ENCODE measurements around the gene KRTAP10-8. TPM values are rescaled to one million over a fixed set of nuclear protein-coding genes. Genes with fewer than 3 reads are reported as not detected.
"Not testable (repeated sequence)": the region's sequence is repeated elsewhere in the genome, so short reads cannot be mapped to it uniquely, and the experiment has no call there.

KRTAP10-8 gene
- total RNA-seq, 2 donors from 2014 or later: not detected

- Histone ChIP-seq H3K9ac (ENCODE audit: low read depth in 2 of 2, low read length in 2 of 2) (no peak overlapping the region), H3K4me1 (no peaks in the 10 kb centered on the region), H3K9me3 (no peaks in the 10 kb centered on the region), H3K27ac (no peak overlapping the region), H3K27me3 (no peaks in the 10 kb centered on the region), H3K4me3 (no peak overlapping the region), H3K36me3 (no peaks in the 10 kb centered on the region)
- DNase-seq: no peak
- intact Hi-C loops (cut with DNase I): no loop called here
- TF ChIP-seq CTCF (IDR thresholded peaks at IDR 0.05): no peak
Measured at GRCh38 chr21:44589586-44590305, 22.1 kb upstream of the KRTAP10-8 start.

- Histone ChIP-seq H3K9me3 (no peaks in the 10 kb centered on the region), H3K27me3 (no peaks in the 10 kb centered on the region), H3K4me1 (no peaks in the 10 kb centered on the region), H3K9ac (ENCODE audit: low read depth in 2 of 2, low read length in 2 of 2) (no peak overlapping the region), H3K27ac (no peak overlapping the region), H3K4me3 (no peak overlapping the region), H3K36me3 (no peaks in the 10 kb centered on the region)
- DNase-seq: no peak
- intact Hi-C loops (cut with DNase I): no loop called here
- TF ChIP-seq CTCF (IDR thresholded peaks at IDR 0.05): no peak
Measured at GRCh38 chr21:44590311-44590721, 21.6 kb upstream of the KRTAP10-8 start.

- H3K9ac ChIP-seq (ENCODE audit: low read depth in 2 of 2, low read length in 2 of 2); H3K9me3 ChIP-seq; H3K36me3 ChIP-seq; H3K27ac ChIP-seq; H3K27me3 ChIP-seq; DNase-seq; H3K4me3 ChIP-seq; H3K4me1 ChIP-seq; intact Hi-C loops (cut with DNase I): not testable (repeated sequence)
Measured at GRCh38 chr21:44590897-44591800, 20.7 kb upstream of the KRTAP10-8 start.

GRCh38 chr21:44591801-44592130, 20.1 kb upstream of the KRTAP10-8 start:
- DNase-seq; H3K4me1 ChIP-seq; H3K27ac ChIP-seq; H3K9ac ChIP-seq (ENCODE audit: low read depth in 2 of 2, low read length in 2 of 2); H3K9me3 ChIP-seq; H3K27me3 ChIP-seq; H3K36me3 ChIP-seq; intact Hi-C loops (cut with DNase I); H3K4me3 ChIP-seq: not testable (repeated sequence)

GRCh38 chr21:44592446-44593311, 19.2 kb upstream of the KRTAP10-8 start, which contains the start of gene KRTAP10-6:
Gene KRTAP10-6 (minus strand): TSS chr21:44592505. CDS start chr21:44592484, 21 bp downstream.
- Histone ChIP-seq H3K9me3 (no peaks in the 10 kb centered on the region), H3K4me3 (no peak within 1 kb of the TSS), H3K36me3 (no peaks in the 10 kb centered on the region), H3K9ac (ENCODE audit: low read depth in 2 of 2, low read length in 2 of 2) (no peak within 1 kb of the TSS), H3K27ac (no peak within 1 kb of the TSS), H3K4me1 (no peaks in the 10 kb centered on the region), H3K27me3 (no peaks in the 10 kb centered on the region)
- intact Hi-C loops (cut with DNase I): no loop called here
- no peak for DNase-seq
- no peak for TF ChIP-seq CTCF (IDR thresholded peaks at IDR 0.05)

All from colonic mucosa (tissue), 4 donors.